Vagina (tissue), 2 donors: ENCODE measurements around the gene H3-3A. TPM values are rescaled to one million over a fixed set of nuclear protein-coding genes. Genes with fewer than 3 reads are reported as not detected.

Experiments used
- DNase-seq, 2 donors: peaks; one replicate each; pipeline ENCODE4 v3.0.0-alpha.2; 2017; ENCODE audit errors: extremely low spot score in 2 of 2
- H3K27ac ChIP-seq: fragments of 200-600 bp; sonication (generic); one replicate; pipeline ENCODE4 v1.5.1; 2019
- H3K27me3 ChIP-seq: fragments of 200-600 bp; sonication (generic); one replicate; pipeline ENCODE4 v1.5.1; 2019
- H3K36me3 ChIP-seq, 2 donors: fragments of 200-600 bp; sonication (generic); one replicate each; pipeline ENCODE4 v1.5.1; 2017 to 2019
- H3K4me1 ChIP-seq: fragments of 200-600 bp; sonication (generic); one replicate; pipeline ENCODE4 v1.5.1; 2019
- H3K4me3 ChIP-seq, 2 donors: fragments of 200-600 bp; sonication (generic); 1 replicate in 1 of 2; 2 replicates in 1 of 2; pipeline ENCODE4 v1.5.1; 2016 to 2019
- H3K9me3 ChIP-seq: fragments of 200-600 bp; sonication (generic); one replicate; pipeline ENCODE4 v1.5.1; 2019
- POLR2A ChIP-seq, 2 donors: fragments of 450-650 bp; IDR thresholded peaks; one replicate each; pipeline ENCODE4 v1.6.1; 2017; ENCODE audit warnings: antibody characterized with exemption in 2 of 2, mild to moderate bottlenecking in 2 of 2, moderate library complexity in 2 of 2
- POLR2AphosphoS5 ChIP-seq, 2 donors: sonication (generic); formaldehyde crosslinking; IDR thresholded peaks; one replicate each; pipeline ENCODE4 v1.9.0; 2017; ENCODE audit warnings: antibody characterized with exemption in 2 of 2, mild to moderate bottlenecking in 2 of 2, low read depth in 1 of 2; ENCODE audit not compliant: insufficient read depth in 1 of 2
- intact Hi-C: fragments of 100-400 bp; cut with DNase I; formaldehyde crosslinking; loops from one replicate; pipeline ENCODE4 v1.15.1; 2023
- total RNA-seq: library from RNA; depleted of rRNA; stranded (reverse); fragments of >200 nt; gene quantifications from one replicate; pipeline ENCODE4 v1.2.3, GENCODE V29; 2016
- TF ChIP-seq, protein P1 (sequence below), 3 experiments: fragments of 450-650 bp in 2 of 3; fragments of 200-600 bp in 1 of 3; sonication (generic) in 1 of 3; IDR thresholded peaks; one replicate each; pipeline ENCODE4 v1.5.1; 2017 to 2019; ENCODE audit warnings: antibody characterized with exemption in 3 of 3, mild to moderate bottlenecking in 2 of 3, moderate library complexity in 2 of 3

H3-3A gene
- total RNA-seq = 263 TPM

DNA sequence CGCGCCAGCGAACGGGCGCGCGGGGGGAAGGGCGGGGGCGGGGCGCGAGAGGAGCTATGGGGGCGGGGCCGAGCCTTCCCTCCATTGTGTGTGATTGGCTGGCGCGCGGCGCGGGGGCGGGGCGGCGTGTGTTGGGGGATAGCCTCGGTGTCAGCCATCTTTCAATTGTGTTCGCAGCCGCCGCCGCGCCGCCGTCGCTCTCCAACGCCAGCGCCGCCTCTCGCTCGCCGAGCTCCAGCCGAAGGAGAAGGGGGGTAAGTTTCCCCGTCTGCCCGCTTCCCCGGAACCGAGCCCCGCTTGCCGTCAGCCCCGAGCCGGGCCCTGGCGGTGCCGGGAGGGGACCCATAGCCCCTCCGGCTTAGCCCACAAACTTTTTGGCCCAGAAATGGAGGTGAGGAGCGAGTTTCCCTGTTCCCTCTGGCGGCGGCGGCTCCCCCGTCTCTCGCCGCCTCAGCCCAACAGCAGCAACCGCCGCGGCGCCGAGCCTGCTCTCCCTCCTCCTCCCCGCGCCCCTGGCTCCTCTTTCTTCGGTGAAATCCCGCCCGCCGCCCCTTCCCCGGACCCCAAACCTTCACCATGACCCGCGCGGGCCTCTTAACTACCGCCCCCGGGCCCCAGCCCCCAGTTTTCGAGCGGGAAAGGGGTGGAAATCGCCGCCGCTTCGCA is at the start of gene H3-3A:
H3-3A (plus strand) TSS at position 159 of the 666 bp plus-strand sequence. CDS start 1,636 bp downstream, outside the sequence.
- Histone ChIP-seq H3K36me3 (peaks cover 0 to 21% of the 10 kb centered on the region in 2 donors), H3K27ac (peak within 1 kb of the TSS; percentile 100), H3K27me3 (no peaks in the 10 kb centered on the region), H3K4me1 (peaks cover 50% of the 10 kb centered on the region), H3K9me3 (no peaks in the 10 kb centered on the region), H3K4me3 (peak within 1 kb of the TSS; percentile 66 to 88)
- intact Hi-C loops = loop anchor here (5.0 to 10.0 kb wide), 2 partner anchors 60 to 122 kb away; partner anchors contain the start of gene ACBD3
- DNase-seq = peak in 1 of 2 donors; percentile 97
- peak; percentile 64 to 99 for TF ChIP-seq POLR2AphosphoS5 (IDR thresholded peaks at IDR 0.05; ENCODE audit: insufficient read depth in 1 of 2, low read depth in 1 of 2)
- TF ChIP-seq POLR2A (IDR thresholded peaks at IDR 0.05) = peak in 1 of 2 donors; percentile 99
- TF ChIP-seq, protein P1, sequence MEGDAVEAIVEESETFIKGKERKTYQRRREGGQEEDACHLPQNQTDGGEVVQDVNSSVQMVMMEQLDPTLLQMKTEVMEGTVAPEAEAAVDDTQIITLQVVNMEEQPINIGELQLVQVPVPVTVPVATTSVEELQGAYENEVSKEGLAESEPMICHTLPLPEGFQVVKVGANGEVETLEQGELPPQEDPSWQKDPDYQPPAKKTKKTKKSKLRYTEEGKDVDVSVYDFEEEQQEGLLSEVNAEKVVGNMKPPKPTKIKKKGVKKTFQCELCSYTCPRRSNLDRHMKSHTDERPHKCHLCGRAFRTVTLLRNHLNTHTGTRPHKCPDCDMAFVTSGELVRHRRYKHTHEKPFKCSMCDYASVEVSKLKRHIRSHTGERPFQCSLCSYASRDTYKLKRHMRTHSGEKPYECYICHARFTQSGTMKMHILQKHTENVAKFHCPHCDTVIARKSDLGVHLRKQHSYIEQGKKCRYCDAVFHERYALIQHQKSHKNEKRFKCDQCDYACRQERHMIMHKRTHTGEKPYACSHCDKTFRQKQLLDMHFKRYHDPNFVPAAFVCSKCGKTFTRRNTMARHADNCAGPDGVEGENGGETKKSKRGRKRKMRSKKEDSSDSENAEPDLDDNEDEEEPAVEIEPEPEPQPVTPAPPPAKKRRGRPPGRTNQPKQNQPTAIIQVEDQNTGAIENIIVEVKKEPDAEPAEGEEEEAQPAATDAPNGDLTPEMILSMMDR (IDR thresholded peaks at IDR 0.05) = no peak

DNA sequence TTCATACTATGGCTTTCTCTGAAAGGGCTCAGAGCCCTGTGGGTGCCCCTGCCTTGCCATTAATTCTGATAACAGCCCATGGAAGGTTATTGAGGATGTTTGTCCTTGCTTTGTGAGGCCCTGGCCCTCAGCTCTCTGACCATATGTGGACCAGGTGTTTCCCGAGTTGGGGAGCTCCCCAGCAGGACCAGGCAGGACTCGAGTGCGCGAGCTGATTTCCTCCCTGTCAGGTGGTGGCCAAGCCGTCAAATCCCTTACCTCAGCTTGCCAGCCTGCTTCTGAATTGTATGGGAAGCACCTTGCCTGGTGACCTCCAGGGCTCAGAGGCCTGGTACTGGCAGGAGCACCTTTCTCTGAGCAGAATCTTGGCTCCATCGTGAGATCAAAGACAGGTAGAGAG is 45.4 kb upstream of the H3-3A start:
- Histone ChIP-seq H3K4me3 (no peak overlapping the region), H3K4me1 (no peaks in the 10 kb centered on the region), H3K36me3 (no peaks in the 10 kb centered on the region), H3K9me3 (no peaks in the 10 kb centered on the region), H3K27me3 (no peaks in the 10 kb centered on the region), H3K27ac (no peak overlapping the region)
- DNase-seq = no peak
- TF ChIP-seq POLR2A (IDR thresholded peaks at IDR 0.05) (no peak), POLR2AphosphoS5 (IDR thresholded peaks at IDR 0.05; ENCODE audit: insufficient read depth in 1 of 2, low read depth in 1 of 2) (no peak)
- TF ChIP-seq, protein P1 (IDR thresholded peaks at IDR 0.05) = no peak
- intact Hi-C loops = no loop called here

DNA sequence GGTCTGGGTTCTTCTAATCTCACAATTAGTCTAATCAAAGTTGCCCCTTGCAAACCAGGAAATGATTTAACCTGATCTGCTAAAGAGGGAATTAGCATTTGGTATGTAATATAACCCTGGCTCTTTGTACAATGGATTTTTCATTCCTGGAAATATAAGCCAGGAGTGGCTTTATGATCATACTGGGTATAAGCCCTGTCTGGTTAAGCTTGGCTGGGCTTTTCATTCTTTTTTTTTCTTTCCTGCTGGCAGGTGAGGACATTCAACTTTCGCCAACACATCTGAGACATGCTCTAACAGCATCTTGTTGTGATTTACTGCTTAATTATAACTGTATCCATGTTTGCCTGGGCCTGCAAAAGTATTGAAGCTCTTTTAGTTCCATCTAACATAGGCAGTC is 42.9 kb upstream of the H3-3A start:
- intact Hi-C loops = no loop called here
- H3K27ac ChIP-seq = no peak overlapping the region
- TF ChIP-seq, protein P1 (IDR thresholded peaks at IDR 0.05) = no peak
- peak in 1 of 2 donors; percentile 37 for TF ChIP-seq POLR2AphosphoS5 (IDR thresholded peaks at IDR 0.05; ENCODE audit: insufficient read depth in 1 of 2, low read depth in 1 of 2)
- TF ChIP-seq POLR2A (IDR thresholded peaks at IDR 0.05) = no peak

DNA sequence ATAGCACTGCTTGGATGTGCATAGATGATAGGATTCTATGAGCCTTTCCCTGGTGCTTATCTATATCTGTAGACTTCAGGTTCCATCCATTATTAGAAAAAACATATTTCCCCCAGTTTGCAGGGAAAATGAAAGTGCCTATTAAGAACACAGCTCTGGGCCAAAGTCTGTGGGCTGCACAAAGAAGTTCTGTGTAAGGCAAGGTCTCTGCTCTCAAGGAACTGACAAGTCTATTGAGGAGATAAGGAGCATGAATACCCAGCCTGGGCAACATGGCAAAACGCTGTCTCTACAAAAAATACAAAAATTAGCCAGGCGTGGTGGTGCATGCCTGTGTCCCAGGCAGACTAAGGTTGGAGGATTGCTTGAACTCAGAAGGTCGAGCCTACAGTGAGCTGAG is 41.1 kb upstream of the H3-3A start:
- intact Hi-C loops = no loop called here

More for the DNA sequence above, 42.9 kb upstream of the H3-3A start:
- no peak overlapping the region for H3K4me3 ChIP-seq
- no peaks in the 10 kb centered on the region for H3K36me3 ChIP-seq
- no peak for DNase-seq
- H3K27me3 ChIP-seq = no peaks in the 10 kb centered on the region
- no peaks in the 10 kb centered on the region for H3K9me3 ChIP-seq
- no peaks in the 10 kb centered on the region for H3K4me1 ChIP-seq

More for the DNA sequence above, 41.1 kb upstream of the H3-3A start:
- Histone ChIP-seq H3K4me1 (no peaks in the 10 kb centered on the region), H3K4me3 (no peak overlapping the region), H3K36me3 (no peaks in the 10 kb centered on the region), H3K27ac (no peak overlapping the region), H3K9me3 (no peaks in the 10 kb centered on the region), H3K27me3 (no peaks in the 10 kb centered on the region)
- no peak for DNase-seq
- TF ChIP-seq POLR2A (IDR thresholded peaks at IDR 0.05) (no peak), POLR2AphosphoS5 (IDR thresholded peaks at IDR 0.05; ENCODE audit: insufficient read depth in 1 of 2, low read depth in 1 of 2) (no peak)
- TF ChIP-seq, protein P1 (IDR thresholded peaks at IDR 0.05) = no peak
